ENCODE results near the gene MME. TPM values are rescaled to one million over a fixed set of nuclear protein-coding genes. Genes with fewer than 3 reads are reported as not detected.

The MME gene
- total RNA-seq, 1 donor from 2014 or later, result 18.4 TPM

DNA sequence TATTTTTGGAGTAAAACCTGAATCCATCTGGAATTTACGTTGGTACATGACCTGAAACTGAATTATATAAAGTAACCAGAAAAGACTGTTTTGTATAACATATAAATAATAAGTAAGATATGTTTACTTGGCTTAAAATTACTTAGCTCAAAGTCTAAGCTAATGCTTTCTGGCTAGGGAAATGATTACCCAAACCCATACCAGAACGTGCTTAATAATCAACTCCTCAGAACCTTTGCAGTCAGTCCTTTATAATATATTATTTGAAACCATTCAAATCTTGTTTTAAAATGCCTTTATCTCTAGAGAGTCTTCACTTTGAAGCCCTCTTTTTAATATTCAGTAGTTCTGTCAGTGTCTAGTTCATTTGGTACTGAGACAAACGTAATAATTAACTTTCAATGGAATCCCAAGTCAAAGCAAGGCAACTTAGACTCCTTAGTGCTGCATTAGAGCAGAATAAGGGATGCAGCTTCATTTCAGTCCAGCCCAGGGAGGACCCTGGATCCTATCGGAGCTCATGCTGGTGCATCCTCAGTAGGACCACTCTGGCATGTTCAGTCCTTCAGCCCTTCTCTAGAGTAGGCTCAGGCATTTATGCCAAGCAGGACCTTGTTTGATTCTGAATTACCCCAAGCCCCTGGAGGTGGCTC is 81.6 kb downstream of the MME start:
- Histone ChIP-seq H3K4me3 (no peak overlapping the region), H3K9me3 (no peaks in the 10 kb centered on the region), H3K27ac (no peak overlapping the region), H3K36me3 (no peaks in the 10 kb centered on the region), H3K4me1 (no peaks in the 10 kb centered on the region), H3K27me3 (no peaks in the 10 kb centered on the region)
- TF ChIP-seq, protein P1, sequence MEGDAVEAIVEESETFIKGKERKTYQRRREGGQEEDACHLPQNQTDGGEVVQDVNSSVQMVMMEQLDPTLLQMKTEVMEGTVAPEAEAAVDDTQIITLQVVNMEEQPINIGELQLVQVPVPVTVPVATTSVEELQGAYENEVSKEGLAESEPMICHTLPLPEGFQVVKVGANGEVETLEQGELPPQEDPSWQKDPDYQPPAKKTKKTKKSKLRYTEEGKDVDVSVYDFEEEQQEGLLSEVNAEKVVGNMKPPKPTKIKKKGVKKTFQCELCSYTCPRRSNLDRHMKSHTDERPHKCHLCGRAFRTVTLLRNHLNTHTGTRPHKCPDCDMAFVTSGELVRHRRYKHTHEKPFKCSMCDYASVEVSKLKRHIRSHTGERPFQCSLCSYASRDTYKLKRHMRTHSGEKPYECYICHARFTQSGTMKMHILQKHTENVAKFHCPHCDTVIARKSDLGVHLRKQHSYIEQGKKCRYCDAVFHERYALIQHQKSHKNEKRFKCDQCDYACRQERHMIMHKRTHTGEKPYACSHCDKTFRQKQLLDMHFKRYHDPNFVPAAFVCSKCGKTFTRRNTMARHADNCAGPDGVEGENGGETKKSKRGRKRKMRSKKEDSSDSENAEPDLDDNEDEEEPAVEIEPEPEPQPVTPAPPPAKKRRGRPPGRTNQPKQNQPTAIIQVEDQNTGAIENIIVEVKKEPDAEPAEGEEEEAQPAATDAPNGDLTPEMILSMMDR (IDR thresholded peaks at IDR 0.05), result no peak
- TF ChIP-seq POLR2A (IDR thresholded peaks at IDR 0.05) (no peak), POLR2AphosphoS5 (IDR thresholded peaks at IDR 0.05; ENCODE audit: insufficient read depth in 1 of 2, low read depth in 1 of 2) (no peak)
- intact Hi-C loops (cut with DNase I), result no loop called here
- no peak for DNase-seq (ENCODE audit: extremely low spot score in 2 of 2)

DNA sequence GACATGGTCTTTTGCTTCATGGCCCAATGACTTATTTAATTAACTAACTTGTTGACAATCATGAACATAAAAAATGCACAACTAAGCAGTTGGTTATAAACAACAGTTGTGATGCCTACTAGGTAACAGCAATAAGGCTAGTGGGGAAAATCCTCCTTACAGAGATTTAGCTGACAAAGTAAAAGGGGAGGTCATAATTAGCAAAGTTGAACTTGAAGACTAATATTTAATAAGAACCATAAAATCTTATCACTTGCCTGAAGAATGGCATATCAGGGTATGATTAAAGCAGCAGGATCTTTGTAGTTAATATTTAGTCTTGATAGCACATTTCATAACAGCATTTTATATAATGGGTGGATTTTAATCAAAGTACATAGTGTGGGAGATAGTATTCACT is 84.2 kb downstream of the MME start:
- H3K27ac ChIP-seq, result no peak overlapping the region
- no peaks in the 10 kb centered on the region for H3K9me3 ChIP-seq
- H3K4me3 ChIP-seq, result no peak overlapping the region
- no peaks in the 10 kb centered on the region for H3K4me1 ChIP-seq
- intact Hi-C loops (cut with DNase I), result no loop called here
- no peak for DNase-seq (ENCODE audit: extremely low spot score in 2 of 2)
- TF ChIP-seq POLR2A (IDR thresholded peaks at IDR 0.05) (no peak), POLR2AphosphoS5 (IDR thresholded peaks at IDR 0.05; ENCODE audit: insufficient read depth in 1 of 2, low read depth in 1 of 2) (no peak)
- TF ChIP-seq, protein P1 (IDR thresholded peaks at IDR 0.05), result no peak
- H3K27me3 ChIP-seq, result no peaks in the 10 kb centered on the region
- H3K36me3 ChIP-seq, result no peaks in the 10 kb centered on the region

DNA sequence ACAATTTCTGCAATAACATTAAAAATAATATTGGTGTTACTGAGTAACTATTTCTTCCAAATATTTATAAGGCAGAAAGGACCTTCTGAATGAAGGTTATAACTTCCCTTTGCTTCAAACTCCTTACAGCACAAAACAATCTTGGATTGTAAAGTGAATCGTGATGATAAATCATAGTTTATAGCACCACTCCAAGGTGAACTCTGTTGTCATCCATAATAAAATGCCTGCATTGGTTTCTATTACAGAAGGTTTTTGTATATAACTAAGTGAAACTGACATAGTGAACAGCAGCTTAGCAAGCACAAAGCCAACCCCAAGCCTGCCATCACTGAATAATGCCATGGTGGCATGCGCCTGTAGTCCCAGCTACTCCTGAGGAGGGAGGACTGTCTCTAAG is 86.3 kb downstream of the MME start:
- TF ChIP-seq, protein P1 (IDR thresholded peaks at IDR 0.05), result no peak
- TF ChIP-seq POLR2AphosphoS5 (IDR thresholded peaks at IDR 0.05; ENCODE audit: insufficient read depth in 1 of 2, low read depth in 1 of 2) (no peak), POLR2A (IDR thresholded peaks at IDR 0.05) (no peak)
- H3K9me3 ChIP-seq, result no peaks in the 10 kb centered on the region
- no peaks in the 10 kb centered on the region for H3K36me3 ChIP-seq
- H3K27ac ChIP-seq, result no peak overlapping the region
- H3K27me3 ChIP-seq, result no peaks in the 10 kb centered on the region
- DNase-seq (ENCODE audit: extremely low spot score in 2 of 2), result no peak
- H3K4me3 ChIP-seq, result no peak overlapping the region
- intact Hi-C loops (cut with DNase I), result no loop called here
- no peaks in the 10 kb centered on the region for H3K4me1 ChIP-seq

DNA sequence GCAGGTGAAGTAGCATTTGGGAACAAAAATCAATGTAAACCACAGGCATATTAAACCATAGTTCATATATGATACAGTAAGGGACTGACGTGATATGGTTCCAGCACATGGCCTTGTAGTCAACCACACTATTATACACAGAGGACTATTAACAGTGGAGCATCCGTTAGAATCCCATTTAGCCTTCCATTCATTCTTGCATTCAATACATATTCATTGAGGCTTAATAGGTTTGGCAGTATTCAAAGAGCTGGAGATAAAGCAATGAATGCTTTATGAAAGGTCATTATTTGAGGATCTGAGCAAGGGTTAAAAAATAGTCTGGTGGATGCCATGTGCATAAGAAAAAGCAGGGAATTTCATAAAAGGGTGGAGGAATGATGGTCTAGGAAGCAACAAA is 89.1 kb downstream of the MME start:
- H3K4me1 ChIP-seq, result no peaks in the 10 kb centered on the region
- intact Hi-C loops (cut with DNase I), result no loop called here
- no peak for TF ChIP-seq POLR2A (IDR thresholded peaks at IDR 0.05)
- TF ChIP-seq, protein P1 (IDR thresholded peaks at IDR 0.05), result no peak
- no peak for TF ChIP-seq POLR2AphosphoS5 (IDR thresholded peaks at IDR 0.05; ENCODE audit: insufficient read depth in 1 of 2, low read depth in 1 of 2)
- no peak for DNase-seq (ENCODE audit: extremely low spot score in 2 of 2)
- H3K27me3 ChIP-seq, result no peaks in the 10 kb centered on the region
- no peaks in the 10 kb centered on the region for H3K9me3 ChIP-seq
- no peaks in the 10 kb centered on the region for H3K36me3 ChIP-seq
- no peak overlapping the region for H3K4me3 ChIP-seq
- no peak overlapping the region for H3K27ac ChIP-seq

DNA sequence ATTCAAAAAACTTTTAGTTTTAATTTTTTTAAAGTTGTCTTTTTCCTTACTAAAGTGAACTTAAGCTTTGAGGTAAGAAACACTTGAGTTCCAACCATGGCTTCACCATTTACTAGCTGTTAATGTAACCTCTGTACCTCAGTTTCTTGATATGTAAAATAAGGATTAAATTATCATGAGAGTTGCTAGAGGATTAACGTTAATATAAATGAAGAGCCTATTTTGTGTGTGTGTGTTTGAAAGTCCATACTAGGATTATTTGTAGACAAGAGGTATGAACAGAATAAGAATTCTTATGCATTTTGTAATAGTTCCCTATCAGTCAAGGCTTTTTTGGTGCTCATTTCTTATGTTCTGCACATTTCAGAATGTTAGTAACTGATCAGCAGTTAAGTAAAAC is 93.7 kb downstream of the MME start:
- intact Hi-C loops (cut with DNase I), result no loop called here

More for the DNA sequence above, 93.7 kb downstream of the MME start:
- Histone ChIP-seq H3K4me1 (no peaks in the 10 kb centered on the region), H3K4me3 (no peak overlapping the region), H3K9me3 (no peaks in the 10 kb centered on the region), H3K36me3 (no peaks in the 10 kb centered on the region), H3K27ac (no peak overlapping the region), H3K27me3 (no peaks in the 10 kb centered on the region)
- no peak for DNase-seq (ENCODE audit: extremely low spot score in 2 of 2)
- no peak for TF ChIP-seq POLR2AphosphoS5 (IDR thresholded peaks at IDR 0.05; ENCODE audit: insufficient read depth in 1 of 2, low read depth in 1 of 2)
- TF ChIP-seq, protein P1 (IDR thresholded peaks at IDR 0.05), result no peak
- no peak for TF ChIP-seq POLR2A (IDR thresholded peaks at IDR 0.05)

Measured in vagina (tissue), 2 donors.